H7 (cell line): Measurements from ENCODE around the gene ORC4. TPM values are rescaled to one million over a fixed set of nuclear protein-coding genes. Genes with fewer than 3 reads are reported as not detected.

Experiments used
- DNase-seq: peaks from one replicate; pipeline ENCODE4 v3.0.0; 2012
- H3K27me3 ChIP-seq: 2 replicates; pipeline ENCODE4 v1.6.0; 2011; ENCODE audit warnings: mild to moderate bottlenecking, low read length; ENCODE audit not compliant: control insufficient read depth, insufficient read depth
- H3K36me3 ChIP-seq: replicated peaks from 2 replicates; pipeline ENCODE4 v1.5.1; 2011; ENCODE audit warnings: low read length; ENCODE audit not compliant: control insufficient read depth, insufficient read depth
- H3K4me3 ChIP-seq: 2 replicates; pipeline ENCODE4 v1.5.1; 2011; ENCODE audit warnings: low read depth, mild to moderate bottlenecking, control low read depth, low read length, moderate library complexity; ENCODE audit not compliant: insufficient read depth
- total RNA-seq: library from RNA; depleted of rRNA; stranded (reverse); fragments of >200 nt; shearing (Covaris generic); gene quantifications from 2 replicates; pipeline ENCODE4 v1.2.3, GENCODE V29; 2014

The ORC4 gene
- total RNA-seq, 1 experiment from 2014 or later = 57.3 TPM

- no peaks in the 10 kb centered on the region; the same call in 1 of the 2 replicates for H3K36me3 ChIP-seq
- H3K4me3 ChIP-seq = no peak overlapping the region
- H3K27me3 ChIP-seq = no peaks in the 10 kb centered on the region
- no peak for DNase-seq
These were observed 93.4 kb downstream of the ORC4 start for GRCh38 chr2:147927053-147927588.

DNA sequence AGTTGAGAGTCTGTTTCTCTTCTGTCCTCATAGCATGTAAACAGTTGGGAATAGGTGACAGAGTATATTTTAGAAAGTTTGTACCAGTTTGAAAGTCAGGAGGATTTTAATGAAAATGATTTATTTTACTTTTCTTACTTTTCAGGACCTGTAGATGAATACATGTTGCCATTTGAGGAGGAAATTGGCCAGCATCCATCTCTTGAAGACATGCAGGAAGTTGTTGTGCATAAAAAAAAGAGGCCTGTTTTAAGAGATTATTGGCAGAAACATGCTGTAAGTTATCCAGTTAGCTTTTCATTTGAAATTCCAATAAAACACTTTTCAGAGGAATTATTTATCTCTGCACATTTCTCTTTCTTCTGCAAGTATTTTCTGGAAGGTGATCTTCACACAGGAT lies 94.7 kb downstream of the ORC4 start:
- no peak for DNase-seq
- Histone ChIP-seq H3K36me3 (no peaks in the 10 kb centered on the region; the same call in 1 of the 2 replicates), H3K27me3 (no peaks in the 10 kb centered on the region), H3K4me3 (no peak overlapping the region)

DNA sequence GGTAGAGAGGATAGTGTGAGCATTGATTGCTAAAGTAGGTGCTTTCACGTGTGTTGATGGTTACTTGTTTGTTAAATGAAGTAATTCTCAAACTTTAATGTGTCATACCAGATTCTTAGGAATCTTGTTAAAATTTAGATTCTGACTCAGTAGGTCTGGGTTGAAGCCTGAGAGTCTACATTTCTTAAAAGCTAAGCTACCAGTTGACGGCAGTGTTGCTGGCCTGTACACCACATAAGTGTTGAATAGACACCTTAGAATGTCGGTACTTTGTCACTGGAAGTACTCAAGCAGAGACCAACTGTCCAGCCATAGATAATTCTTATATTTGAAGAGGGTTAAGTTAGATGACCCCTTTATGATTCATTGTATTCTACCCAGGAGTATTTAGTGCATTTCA lies 95.9 kb downstream of the ORC4 start:
- H3K4me3 ChIP-seq = no peak overlapping the region
- no peaks in the 10 kb centered on the region for H3K27me3 ChIP-seq
- H3K36me3 ChIP-seq = no peaks in the 10 kb centered on the region; the same call in 1 of the 2 replicates
- DNase-seq = no peak

DNA sequence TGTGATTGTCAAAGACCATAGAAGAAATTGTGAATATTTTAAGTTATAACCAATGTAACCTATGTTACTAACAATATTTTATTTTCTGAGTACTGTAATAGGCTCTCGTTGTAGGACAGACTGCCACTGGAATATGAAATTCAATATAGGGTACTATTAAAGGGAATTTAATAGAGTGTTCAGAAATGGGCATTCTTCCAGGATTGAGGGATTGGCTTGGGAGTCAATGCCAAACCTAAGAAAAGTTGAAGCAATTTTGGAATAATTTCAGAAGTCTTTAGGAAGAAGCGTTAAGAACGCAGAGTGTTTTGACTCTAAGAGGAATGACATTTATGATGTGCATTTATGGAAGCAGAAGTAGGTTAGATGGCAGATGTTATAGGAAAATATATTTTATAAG lies 96.7 kb downstream of the ORC4 start:
- H3K4me3 ChIP-seq = no peak overlapping the region
- no peak for DNase-seq
- no peaks in the 10 kb centered on the region for H3K27me3 ChIP-seq
- H3K36me3 ChIP-seq = no peaks in the 10 kb centered on the region; the same call in 1 of the 2 replicates

DNA sequence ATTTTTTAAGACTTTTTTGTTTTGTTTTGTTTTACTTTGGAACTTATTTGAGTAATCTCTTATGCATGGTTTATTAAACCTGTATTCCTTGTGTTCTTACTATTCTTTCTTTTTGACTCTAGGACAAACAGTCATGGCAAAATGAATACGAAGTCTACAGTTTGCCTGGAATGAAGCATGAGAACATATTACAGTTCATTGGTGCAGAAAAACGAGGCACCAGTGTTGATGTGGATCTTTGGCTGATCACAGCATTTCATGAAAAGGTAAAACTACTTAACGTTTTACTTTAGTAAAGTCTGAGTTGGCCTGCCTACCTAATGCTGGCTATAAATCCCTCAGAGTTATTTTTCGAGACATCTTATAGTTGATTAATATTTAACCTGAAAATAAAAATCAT lies 103.4 kb downstream of the ORC4 start:
- no peaks in the 10 kb centered on the region for H3K27me3 ChIP-seq
- no peaks in the 10 kb centered on the region for H3K36me3 ChIP-seq
- no peak for DNase-seq
- H3K4me3 ChIP-seq = no peak overlapping the region

DNA sequence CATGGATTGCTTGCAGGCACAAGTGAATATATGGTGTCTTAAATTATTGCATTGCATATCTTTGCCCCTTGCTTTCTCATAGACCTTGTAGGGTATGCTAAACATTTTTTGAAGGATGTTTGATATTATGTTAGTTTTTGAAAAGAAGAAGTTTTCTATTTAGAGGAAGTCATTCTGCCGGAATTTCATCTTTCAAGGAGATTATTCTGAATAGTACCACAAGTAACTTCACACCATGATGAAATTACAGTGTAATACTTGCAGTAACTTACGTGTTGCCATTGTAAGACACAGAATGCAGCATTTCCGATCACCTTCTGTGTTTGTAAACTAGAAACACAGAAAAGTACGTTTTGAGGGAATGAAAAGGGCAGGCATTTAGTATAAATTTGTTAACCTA lies 103.8 kb downstream of the ORC4 start:
- H3K27me3 ChIP-seq = no peaks in the 10 kb centered on the region
- H3K4me3 ChIP-seq = no peak overlapping the region
- DNase-seq = no peak
- no peaks in the 10 kb centered on the region for H3K36me3 ChIP-seq

- Histone ChIP-seq H3K27me3 (no peaks in the 10 kb centered on the region), H3K36me3 (no peaks in the 10 kb centered on the region), H3K4me3 (no peak overlapping the region)
- no peak for DNase-seq
These were observed 104.5 kb downstream of the ORC4 start for GRCh38 chr2:147916067-147916466.

GRCh38 chr2:147913701-147914480 lies 106.6 kb downstream of the ORC4 start:
- Histone ChIP-seq H3K4me3 (no peak overlapping the region), H3K27me3 (no peaks in the 10 kb centered on the region), H3K36me3 (no peaks in the 10 kb centered on the region)
- DNase-seq = no peak

DNA sequence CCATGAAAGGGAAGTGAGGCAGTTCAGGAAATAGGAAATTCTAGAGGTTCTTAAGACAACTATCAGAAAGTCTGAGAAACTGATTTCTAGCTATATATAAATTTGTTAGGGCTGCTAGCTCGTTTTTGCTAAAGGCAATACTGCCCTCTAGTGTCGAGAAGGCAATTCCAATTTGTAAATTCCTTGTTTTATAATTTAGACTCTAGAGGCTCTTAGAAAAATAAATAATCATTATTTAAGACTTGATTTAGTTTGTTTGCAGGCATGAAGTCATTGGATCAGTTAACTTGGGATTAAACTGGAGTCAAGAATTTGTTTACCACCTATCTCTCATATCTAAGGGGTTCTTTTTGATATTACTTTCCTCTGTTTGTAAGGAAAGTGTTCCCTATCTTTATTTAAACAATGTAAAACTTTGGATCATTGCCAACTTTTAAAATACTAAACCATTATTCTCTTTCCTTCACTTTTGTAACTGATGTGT lies 109.5 kb downstream of the ORC4 start:
- Histone ChIP-seq H3K27me3 (no peaks in the 10 kb centered on the region), H3K36me3 (no peaks in the 10 kb centered on the region), H3K4me3 (no peak overlapping the region)
- no peak for DNase-seq

- Histone ChIP-seq H3K4me3 (no peak overlapping the region), H3K27me3 (no peaks in the 10 kb centered on the region), H3K36me3 (no peaks in the 10 kb centered on the region)
- DNase-seq = no peak
These were observed 111.4 kb downstream of the ORC4 start for GRCh38 chr2:147909178-147909577.

- Histone ChIP-seq H3K36me3 (no peaks in the 10 kb centered on the region), H3K27me3 (no peaks in the 10 kb centered on the region), H3K4me3 (no peak overlapping the region)
- DNase-seq = no peak
These were observed 116.5 kb downstream of the ORC4 start for GRCh38 chr2:147904051-147904450.

GRCh38 chr2:147888680-147889079 lies 131.9 kb downstream of the ORC4 start:
- no peaks in the 10 kb centered on the region for H3K36me3 ChIP-seq
- no peak for DNase-seq
- H3K27me3 ChIP-seq = no peaks in the 10 kb centered on the region
- H3K4me3 ChIP-seq = no peak overlapping the region

GRCh38 chr2:147886136-147886535 lies 134.4 kb downstream of the ORC4 start:
- no peak for DNase-seq

GRCh38 chr2:147884830-147885229 lies 135.7 kb downstream of the ORC4 start:
- no peak for DNase-seq
- Histone ChIP-seq H3K27me3 (no peaks in the 10 kb centered on the region), H3K4me3 (no peak overlapping the region), H3K36me3 (no peaks in the 10 kb centered on the region)

More at GRCh38 chr2:147886136-147886535, 134.4 kb downstream of the ORC4 start:
- Histone ChIP-seq H3K27me3 (no peaks in the 10 kb centered on the region), H3K36me3 (no peaks in the 10 kb centered on the region), H3K4me3 (no peak overlapping the region)

GRCh38 chr2:147882631-147883030 lies 137.9 kb downstream of the ORC4 start:
- no peak for DNase-seq

More at GRCh38 chr2:147882631-147883030, 137.9 kb downstream of the ORC4 start:
- no peak overlapping the region for H3K4me3 ChIP-seq
- H3K36me3 ChIP-seq = no peaks in the 10 kb centered on the region
- no peaks in the 10 kb centered on the region for H3K27me3 ChIP-seq
